Nephron progenitor cell (in vitro differentiated cells): Measurements from ENCODE around the gene ANKRD49.
A peak's percentile ranks its signal among the peaks of the same experiment; 100 is the strongest.

Experiments
- DNase-seq: peaks from one replicate; pipeline ENCODE4 v3.0.0; 2021
- H3K27ac Mint-ChIP-seq: 2 replicates; pipeline ENCODE4 v1.8.0; 2021; ENCODE audit warnings: mild to moderate bottlenecking, moderate library complexity, mixed read lengths
- H3K27me3 Mint-ChIP-seq: 2 replicates; pipeline ENCODE4 v1.8.0; 2021; ENCODE audit warnings: mild to moderate bottlenecking, low read depth, mixed read lengths; ENCODE audit not compliant: poor library complexity
- H3K36me3 Mint-ChIP-seq: 2 replicates; pipeline ENCODE4 v1.8.0; 2021; ENCODE audit warnings: low read depth, mixed read lengths
- H3K4me1 Mint-ChIP-seq: 2 replicates; pipeline ENCODE4 v1.8.0; 2021; ENCODE audit warnings: mixed read lengths
- H3K4me3 Mint-ChIP-seq: 2 replicates; pipeline ENCODE4 v1.8.0; 2021; ENCODE audit warnings: mild to moderate bottlenecking, moderate library complexity, mixed read lengths
- H3K9me3 Mint-ChIP-seq: 2 replicates; pipeline ENCODE4 v1.8.0; 2021; ENCODE audit warnings: mild to moderate bottlenecking, moderate library complexity, mixed read lengths
- TF ChIP-seq, protein P1 (sequence below): fragments of 200-600 bp; sonication (generic); IDR thresholded peaks from 2 replicates; pipeline ENCODE4 v1.5.0; 2021; ENCODE audit warnings: antibody characterized with exemption

Gene ANKRD49

GRCh38 chr11:94459576-94459975, 34.2 kb upstream of the ANKRD49 start:
- H3K27me3 Mint-ChIP-seq, result no peaks in the 10 kb centered on the region
- H3K27ac Mint-ChIP-seq, result no peak overlapping the region
- no peaks in the 10 kb centered on the region for H3K9me3 Mint-ChIP-seq
- no peak for DNase-seq
- TF ChIP-seq, protein P1, sequence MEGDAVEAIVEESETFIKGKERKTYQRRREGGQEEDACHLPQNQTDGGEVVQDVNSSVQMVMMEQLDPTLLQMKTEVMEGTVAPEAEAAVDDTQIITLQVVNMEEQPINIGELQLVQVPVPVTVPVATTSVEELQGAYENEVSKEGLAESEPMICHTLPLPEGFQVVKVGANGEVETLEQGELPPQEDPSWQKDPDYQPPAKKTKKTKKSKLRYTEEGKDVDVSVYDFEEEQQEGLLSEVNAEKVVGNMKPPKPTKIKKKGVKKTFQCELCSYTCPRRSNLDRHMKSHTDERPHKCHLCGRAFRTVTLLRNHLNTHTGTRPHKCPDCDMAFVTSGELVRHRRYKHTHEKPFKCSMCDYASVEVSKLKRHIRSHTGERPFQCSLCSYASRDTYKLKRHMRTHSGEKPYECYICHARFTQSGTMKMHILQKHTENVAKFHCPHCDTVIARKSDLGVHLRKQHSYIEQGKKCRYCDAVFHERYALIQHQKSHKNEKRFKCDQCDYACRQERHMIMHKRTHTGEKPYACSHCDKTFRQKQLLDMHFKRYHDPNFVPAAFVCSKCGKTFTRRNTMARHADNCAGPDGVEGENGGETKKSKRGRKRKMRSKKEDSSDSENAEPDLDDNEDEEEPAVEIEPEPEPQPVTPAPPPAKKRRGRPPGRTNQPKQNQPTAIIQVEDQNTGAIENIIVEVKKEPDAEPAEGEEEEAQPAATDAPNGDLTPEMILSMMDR, result no peak
- no peak overlapping the region for H3K4me3 Mint-ChIP-seq
- H3K4me1 Mint-ChIP-seq, result no peaks in the 10 kb centered on the region
- peaks cover 50% of the 10 kb centered on the region for H3K36me3 Mint-ChIP-seq

- H3K4me3 Mint-ChIP-seq, result no peak overlapping the region
- H3K27me3 Mint-ChIP-seq, result no peaks in the 10 kb centered on the region
- TF ChIP-seq, protein P1, result no peak
- peaks cover 33% of the 10 kb centered on the region for H3K36me3 Mint-ChIP-seq
- H3K9me3 Mint-ChIP-seq, result no peaks in the 10 kb centered on the region
- DNase-seq, result no peak
- no peaks in the 10 kb centered on the region for H3K4me1 Mint-ChIP-seq
- no peak overlapping the region for H3K27ac Mint-ChIP-seq
These were observed 24.4 kb upstream of the ANKRD49 start for GRCh38 chr11:94469416-94469815.

DNA sequence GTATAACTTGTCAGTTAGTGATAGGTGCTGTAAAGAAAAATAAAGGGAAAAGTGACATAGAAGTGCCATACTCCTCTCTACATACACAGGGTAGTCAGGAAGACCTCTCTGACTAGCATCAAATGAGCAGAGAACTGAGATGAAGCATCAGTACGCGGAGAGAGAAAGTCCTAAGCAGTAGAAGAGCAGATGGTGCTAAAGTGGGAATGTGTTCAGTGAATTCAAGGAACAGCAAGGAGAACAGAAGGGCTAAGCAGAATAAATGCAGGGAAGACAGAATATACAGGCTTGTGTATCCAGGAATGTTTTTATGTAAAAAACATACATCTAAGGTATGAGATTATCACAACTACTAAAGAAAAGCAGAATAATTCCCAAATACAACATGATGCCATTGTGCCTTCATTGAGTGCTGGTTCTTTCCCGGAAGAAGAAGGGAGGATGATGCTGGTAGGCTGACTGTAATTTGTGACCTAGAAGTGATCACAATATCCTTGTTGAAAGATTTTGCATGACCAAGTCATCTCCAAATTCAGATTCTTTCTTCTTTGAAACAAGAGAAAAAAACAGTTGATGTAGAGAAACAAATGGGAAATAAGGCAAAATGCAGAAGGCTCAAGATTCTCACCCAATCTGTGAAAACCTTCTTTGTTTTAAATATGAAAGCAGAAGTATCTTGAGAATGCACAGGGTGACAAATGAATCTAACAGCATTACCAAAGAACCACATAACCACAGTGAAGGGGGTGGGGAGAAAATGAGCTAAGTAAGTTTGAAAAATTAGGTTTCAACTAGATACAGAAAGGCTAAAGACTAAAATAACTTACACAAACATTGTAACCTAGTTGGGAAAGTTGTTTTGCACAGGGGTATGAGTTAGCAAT, 20.6 kb upstream of the ANKRD49 start:
- no peaks in the 10 kb centered on the region for H3K4me1 Mint-ChIP-seq
- no peak for DNase-seq
- no peak overlapping the region for H3K27ac Mint-ChIP-seq
- no peak overlapping the region for H3K4me3 Mint-ChIP-seq
- TF ChIP-seq, protein P1, result no peak
- no peaks in the 10 kb centered on the region for H3K27me3 Mint-ChIP-seq
- peaks cover 30% of the 10 kb centered on the region for H3K36me3 Mint-ChIP-seq
- H3K9me3 Mint-ChIP-seq, result no peaks in the 10 kb centered on the region

- no peak for DNase-seq
- no peaks in the 10 kb centered on the region for H3K9me3 Mint-ChIP-seq
- H3K4me1 Mint-ChIP-seq, result no peaks in the 10 kb centered on the region
- H3K4me3 Mint-ChIP-seq, result no peak overlapping the region
- H3K27me3 Mint-ChIP-seq, result no peaks in the 10 kb centered on the region
- TF ChIP-seq, protein P1, result no peak
- peaks cover 47% of the 10 kb centered on the region for H3K36me3 Mint-ChIP-seq
- peak overlapping the region; percentile 40 for H3K27ac Mint-ChIP-seq
These were observed 16.2 kb upstream of the ANKRD49 start for GRCh38 chr11:94477624-94478023.

DNA sequence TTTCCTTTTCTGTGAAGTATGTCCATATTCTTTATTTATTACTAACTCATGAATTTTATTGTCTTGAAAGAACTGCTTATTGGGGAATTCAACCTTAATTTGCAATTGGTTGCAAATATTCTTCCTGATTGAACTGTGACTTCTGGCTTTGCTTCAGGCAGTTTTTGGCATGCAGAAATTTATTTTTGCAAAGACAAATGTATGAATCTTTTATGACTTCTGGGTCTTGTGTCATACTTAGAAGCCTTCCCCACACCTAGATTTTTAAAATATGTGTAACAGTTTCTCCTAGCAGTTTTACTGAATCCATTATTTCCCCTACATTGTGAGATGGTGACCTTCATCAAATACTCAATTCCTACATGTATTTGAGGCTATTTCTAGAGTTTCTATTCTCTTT, 12.4 kb upstream of the ANKRD49 start:
- TF ChIP-seq, protein P1, result no peak
- H3K4me3 Mint-ChIP-seq, result no peak overlapping the region
- peaks cover 59% of the 10 kb centered on the region for H3K36me3 Mint-ChIP-seq
- no peaks in the 10 kb centered on the region for H3K4me1 Mint-ChIP-seq
- no peak overlapping the region for H3K27ac Mint-ChIP-seq
- no peaks in the 10 kb centered on the region for H3K9me3 Mint-ChIP-seq
- H3K27me3 Mint-ChIP-seq, result no peaks in the 10 kb centered on the region
- DNase-seq, result no peak

GRCh38 chr11:94486068-94486467, 7.7 kb upstream of the ANKRD49 start:
- TF ChIP-seq, protein P1, result no peak
- H3K27me3 Mint-ChIP-seq, result no peaks in the 10 kb centered on the region
- H3K27ac Mint-ChIP-seq, result no peak overlapping the region
- no peaks in the 10 kb centered on the region for H3K4me1 Mint-ChIP-seq
- no peaks in the 10 kb centered on the region for H3K9me3 Mint-ChIP-seq
- no peak overlapping the region for H3K4me3 Mint-ChIP-seq
- H3K36me3 Mint-ChIP-seq, result peaks cover 83% of the 10 kb centered on the region
- DNase-seq, result no peak
